Measurements from ENCODE around the gene UBAP2L. TPM values are rescaled to one million over a fixed set of nuclear protein-coding genes. Genes with fewer than 3 reads are reported as not detected.
A peak's percentile ranks its signal among the peaks of the same experiment; 100 is the strongest.
"Not testable (repeated sequence)": the region's sequence is repeated elsewhere in the genome, so short reads cannot be mapped to it uniquely, and the experiment has no call there.

Gene UBAP2L
- polyA plus RNA-seq, 2 donors: 50.9 to 52.7 TPM

- no peak overlapping the region for H3K4me3 ChIP-seq (ENCODE audit: low read depth in 1 of 2, low read length in 2 of 2)
- 4 to 8% methylated on average over 5 of the region's 5 CpGs for WGBS, 2 donors
- H3K27ac ChIP-seq (ENCODE audit: low read depth in 2 of 2, low read length in 1 of 2): no peak overlapping the region
Measured at GRCh38 chr1:154198756-154199562, 21.8 kb upstream of the UBAP2L start.

GRCh38 chr1:154199563-154199879 lies 21.2 kb upstream of the UBAP2L start:
- Histone ChIP-seq H3K27ac (ENCODE audit: low read depth in 2 of 2, low read length in 1 of 2) (no peak overlapping the region), H3K9me3 (ENCODE audit: control insufficient read depth in 2 of 2, insufficient read depth in 1 of 2, low read depth in 1 of 2, low read length in 1 of 2) (no peaks in the 10 kb centered on the region), H3K4me1 (ENCODE audit: control insufficient read depth in 2 of 2, insufficient read depth in 2 of 2, low read length in 1 of 2) (no peaks in the 10 kb centered on the region), H3K36me3 (ENCODE audit: control insufficient read depth in 2 of 2, insufficient read depth in 2 of 2, low read length in 1 of 2) (no peaks in the 10 kb centered on the region), H3K27me3 (ENCODE audit: control insufficient read depth in 1 of 2, insufficient read depth in 2 of 2, low read length in 2 of 2) (no peaks in the 10 kb centered on the region), H3K4me3 (ENCODE audit: low read depth in 1 of 2, low read length in 2 of 2) (no peak overlapping the region)
- 86 to 91% methylated on average over 3 of the region's 3 CpGs for WGBS, 2 donors

More at GRCh38 chr1:154198756-154199562, 21.8 kb upstream of the UBAP2L start:
- Histone ChIP-seq H3K36me3 (ENCODE audit: control insufficient read depth in 2 of 2, insufficient read depth in 2 of 2, low read length in 1 of 2) (no peaks in the 10 kb centered on the region), H3K9me3 (ENCODE audit: control insufficient read depth in 2 of 2, insufficient read depth in 1 of 2, low read depth in 1 of 2, low read length in 1 of 2) (no peaks in the 10 kb centered on the region), H3K4me1 (ENCODE audit: control insufficient read depth in 2 of 2, insufficient read depth in 2 of 2, low read length in 1 of 2) (no peaks in the 10 kb centered on the region), H3K27me3 (ENCODE audit: control insufficient read depth in 1 of 2, insufficient read depth in 2 of 2, low read length in 2 of 2) (no peaks in the 10 kb centered on the region)

DNA sequence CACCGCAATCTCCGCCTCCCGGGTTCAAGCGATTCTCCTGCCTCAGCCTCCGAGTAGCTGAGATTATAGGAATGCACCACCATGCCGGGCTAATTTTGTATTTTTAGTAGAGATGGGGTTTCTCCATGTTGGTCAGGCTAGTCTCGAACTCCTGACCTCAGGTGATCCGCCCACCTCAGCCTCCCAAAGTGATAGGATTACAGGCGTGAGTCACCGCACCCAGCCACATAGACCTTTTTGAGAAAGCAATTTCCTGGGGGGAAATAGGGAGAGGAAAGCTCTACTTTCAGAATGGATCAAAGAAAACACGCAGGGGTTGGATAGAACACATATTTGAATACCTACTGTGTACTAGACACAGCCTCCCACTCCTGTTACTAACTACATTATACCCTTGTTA lies 15.0 kb upstream of the UBAP2L start:
- H3K4me3 ChIP-seq (ENCODE audit: low read depth in 1 of 2, low read length in 2 of 2); H3K27me3 ChIP-seq (ENCODE audit: control insufficient read depth in 1 of 2, insufficient read depth in 2 of 2, low read length in 2 of 2); H3K4me1 ChIP-seq (ENCODE audit: control insufficient read depth in 2 of 2, insufficient read depth in 2 of 2, low read length in 1 of 2); H3K9me3 ChIP-seq (ENCODE audit: control insufficient read depth in 2 of 2, insufficient read depth in 1 of 2, low read depth in 1 of 2, low read length in 1 of 2); H3K27ac ChIP-seq (ENCODE audit: low read depth in 2 of 2, low read length in 1 of 2): not testable (repeated sequence)
- peaks cover 8 to 19% of the 10 kb centered on the region in 2 donors for H3K36me3 ChIP-seq (ENCODE audit: control insufficient read depth in 2 of 2, insufficient read depth in 2 of 2, low read length in 1 of 2)
- 89 to 90% methylated on average over 11 of the region's 11 CpGs for WGBS, 2 donors

DNA sequence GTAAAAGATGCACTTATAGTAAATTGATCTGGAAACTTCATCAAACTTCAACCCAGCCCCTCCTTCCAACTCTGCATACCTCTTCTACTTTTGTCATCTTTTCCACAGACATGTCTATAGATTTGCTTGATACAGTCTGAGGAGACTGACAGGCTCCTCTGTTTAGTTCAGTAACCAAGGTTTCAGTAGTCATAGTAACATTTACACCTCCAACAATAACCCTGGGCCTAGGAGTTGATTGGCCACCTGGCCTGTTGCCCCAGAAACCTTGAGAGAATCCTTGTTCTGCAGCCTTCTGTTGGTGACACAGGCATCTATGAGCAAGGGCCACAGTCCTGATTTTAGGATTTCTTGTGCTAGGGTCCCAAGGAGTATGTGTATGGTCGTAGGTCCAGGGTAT lies 14.6 kb upstream of the UBAP2L start, which contains the start of gene CFAP141:
TSS of gene CFAP141 (minus strand) at position 138 of the 400 bp plus-strand sequence. CDS start at position 112, 26 bp downstream.
- H3K36me3 ChIP-seq (ENCODE audit: control insufficient read depth in 2 of 2, insufficient read depth in 2 of 2, low read length in 1 of 2): peaks cover 8 to 19% of the 10 kb centered on the region in 2 donors
- 81 to 83% methylated on average over 1 of the region's 1 CpG for WGBS, 2 donors
- H3K27ac ChIP-seq (ENCODE audit: low read depth in 2 of 2, low read length in 1 of 2): no peak within 1 kb of the TSS
- no peaks in the 10 kb centered on the region for H3K4me1 ChIP-seq (ENCODE audit: control insufficient read depth in 2 of 2, insufficient read depth in 2 of 2, low read length in 1 of 2)
- H3K4me3 ChIP-seq (ENCODE audit: low read depth in 1 of 2, low read length in 2 of 2): no peak within 1 kb of the TSS
- H3K9me3 ChIP-seq (ENCODE audit: control insufficient read depth in 2 of 2, insufficient read depth in 1 of 2, low read depth in 1 of 2, low read length in 1 of 2): no peaks in the 10 kb centered on the region
- no peaks in the 10 kb centered on the region for H3K27me3 ChIP-seq (ENCODE audit: control insufficient read depth in 1 of 2, insufficient read depth in 2 of 2, low read length in 2 of 2)

DNA sequence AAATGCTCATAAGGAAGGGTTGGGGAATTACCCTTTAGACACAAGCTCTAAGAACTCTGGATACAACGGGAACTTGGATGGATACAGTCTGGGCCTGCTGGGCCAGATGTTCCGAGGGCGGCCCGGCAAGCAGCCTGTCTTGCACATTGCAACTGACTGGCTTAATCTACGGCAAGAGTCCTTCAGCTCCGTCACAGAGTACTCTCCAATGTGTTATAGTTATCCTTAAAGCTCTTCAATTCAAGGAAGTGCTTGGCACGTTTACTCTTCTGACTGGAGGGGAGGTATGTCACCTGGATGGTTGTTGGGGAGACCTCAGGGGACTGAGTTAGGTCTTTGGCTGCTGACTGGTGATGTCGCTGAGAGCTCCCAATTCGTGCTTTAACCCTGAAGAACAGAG lies 13.5 kb upstream of the UBAP2L start:
- no peak overlapping the region for H3K27ac ChIP-seq (ENCODE audit: low read depth in 2 of 2, low read length in 1 of 2)
- WGBS, 2 donors: 82 to 86% methylated on average over 9 of the region's 9 CpGs
- H3K4me1 ChIP-seq (ENCODE audit: control insufficient read depth in 2 of 2, insufficient read depth in 2 of 2, low read length in 1 of 2): no peaks in the 10 kb centered on the region
- H3K9me3 ChIP-seq (ENCODE audit: control insufficient read depth in 2 of 2, insufficient read depth in 1 of 2, low read depth in 1 of 2, low read length in 1 of 2): no peaks in the 10 kb centered on the region
- peaks cover 8 to 23% of the 10 kb centered on the region in 2 donors for H3K36me3 ChIP-seq (ENCODE audit: control insufficient read depth in 2 of 2, insufficient read depth in 2 of 2, low read length in 1 of 2)
- no peaks in the 10 kb centered on the region for H3K27me3 ChIP-seq (ENCODE audit: control insufficient read depth in 1 of 2, insufficient read depth in 2 of 2, low read length in 2 of 2)
- no peak overlapping the region for H3K4me3 ChIP-seq (ENCODE audit: low read depth in 1 of 2, low read length in 2 of 2)

GRCh38 chr1:154208677-154209388 lies 11.9 kb upstream of the UBAP2L start:
- Histone ChIP-seq H3K27ac (ENCODE audit: low read depth in 2 of 2, low read length in 1 of 2) (no peak overlapping the region), H3K4me3 (ENCODE audit: low read depth in 1 of 2, low read length in 2 of 2) (no peak overlapping the region), H3K9me3 (ENCODE audit: control insufficient read depth in 2 of 2, insufficient read depth in 1 of 2, low read depth in 1 of 2, low read length in 1 of 2) (no peaks in the 10 kb centered on the region), H3K36me3 (ENCODE audit: control insufficient read depth in 2 of 2, insufficient read depth in 2 of 2, low read length in 1 of 2) (peaks cover 11 to 26% of the 10 kb centered on the region in 2 donors), H3K4me1 (ENCODE audit: control insufficient read depth in 2 of 2, insufficient read depth in 2 of 2, low read length in 1 of 2) (no peaks in the 10 kb centered on the region), H3K27me3 (ENCODE audit: control insufficient read depth in 1 of 2, insufficient read depth in 2 of 2, low read length in 2 of 2) (no peaks in the 10 kb centered on the region)
- WGBS, 2 donors: 87 to 88% methylated on average over 5 of the region's 5 CpGs

GRCh38 chr1:154212083-154212482 lies 8.7 kb upstream of the UBAP2L start:
- H3K36me3 ChIP-seq (ENCODE audit: control insufficient read depth in 2 of 2, insufficient read depth in 2 of 2, low read length in 1 of 2): peaks cover 7 to 22% of the 10 kb centered on the region in 2 donors
- no peak overlapping the region for H3K4me3 ChIP-seq (ENCODE audit: low read depth in 1 of 2, low read length in 2 of 2)
- H3K4me1 ChIP-seq (ENCODE audit: control insufficient read depth in 2 of 2, insufficient read depth in 2 of 2, low read length in 1 of 2): no peaks in the 10 kb centered on the region
- no peaks in the 10 kb centered on the region for H3K9me3 ChIP-seq (ENCODE audit: control insufficient read depth in 2 of 2, insufficient read depth in 1 of 2, low read depth in 1 of 2, low read length in 1 of 2)
- no peaks in the 10 kb centered on the region for H3K27me3 ChIP-seq (ENCODE audit: control insufficient read depth in 1 of 2, insufficient read depth in 2 of 2, low read length in 2 of 2)
- 92% methylated on average over 10 of the region's 10 CpGs for WGBS, 2 donors
- H3K27ac ChIP-seq (ENCODE audit: low read depth in 2 of 2, low read length in 1 of 2): no peak overlapping the region

DNA sequence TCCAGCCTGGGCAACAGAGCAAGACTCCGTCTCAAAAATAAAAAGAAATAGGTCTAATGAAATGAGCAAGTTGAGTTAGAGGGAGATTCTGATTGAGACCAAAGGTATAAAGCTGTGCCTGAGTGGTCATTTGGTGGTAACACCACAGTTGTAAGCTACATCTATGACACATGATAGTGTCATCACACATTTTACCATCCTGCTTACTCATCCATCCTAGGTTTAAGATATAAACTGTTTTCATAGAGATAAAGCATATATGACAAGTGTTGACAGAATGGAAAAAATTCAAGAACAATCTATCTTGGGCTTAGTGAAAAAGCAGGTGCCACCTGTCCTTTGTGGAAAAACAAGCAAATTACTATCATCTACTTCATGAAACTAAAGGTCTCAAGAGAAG lies 7.5 kb upstream of the UBAP2L start:
- Histone ChIP-seq H3K27ac (ENCODE audit: low read depth in 2 of 2, low read length in 1 of 2) (no peak overlapping the region), H3K4me1 (ENCODE audit: control insufficient read depth in 2 of 2, insufficient read depth in 2 of 2, low read length in 1 of 2) (no peaks in the 10 kb centered on the region), H3K4me3 (ENCODE audit: low read depth in 1 of 2, low read length in 2 of 2) (no peak overlapping the region), H3K9me3 (ENCODE audit: control insufficient read depth in 2 of 2, insufficient read depth in 1 of 2, low read depth in 1 of 2, low read length in 1 of 2) (no peaks in the 10 kb centered on the region), H3K36me3 (ENCODE audit: control insufficient read depth in 2 of 2, insufficient read depth in 2 of 2, low read length in 1 of 2) (peaks cover 2 to 15% of the 10 kb centered on the region in 2 donors), H3K27me3 (ENCODE audit: control insufficient read depth in 1 of 2, insufficient read depth in 2 of 2, low read length in 2 of 2) (no peaks in the 10 kb centered on the region)
- WGBS, 2 donors: 82 to 100% methylated on average over 1 of the region's 1 CpG

- H3K36me3 ChIP-seq (ENCODE audit: control insufficient read depth in 2 of 2, insufficient read depth in 2 of 2, low read length in 1 of 2): no peaks in the 10 kb centered on the region
- 55 to 59% methylated on average over 3 of the region's 3 CpGs for WGBS, 2 donors
- H3K4me1 ChIP-seq (ENCODE audit: control insufficient read depth in 2 of 2, insufficient read depth in 2 of 2, low read length in 1 of 2): peaks cover 0 to 2% of the 10 kb centered on the region in 2 donors
- no peaks in the 10 kb centered on the region for H3K9me3 ChIP-seq (ENCODE audit: control insufficient read depth in 2 of 2, insufficient read depth in 1 of 2, low read depth in 1 of 2, low read length in 1 of 2)
- H3K27me3 ChIP-seq (ENCODE audit: control insufficient read depth in 1 of 2, insufficient read depth in 2 of 2, low read length in 2 of 2): no peaks in the 10 kb centered on the region
- no peak overlapping the region for H3K27ac ChIP-seq (ENCODE audit: low read depth in 2 of 2, low read length in 1 of 2)
- H3K4me3 ChIP-seq (ENCODE audit: low read depth in 1 of 2, low read length in 2 of 2): peak overlapping the region in 1 of 2 donors; percentile 99
Measured at GRCh38 chr1:154218545-154218944, 2.2 kb upstream of the UBAP2L start.
